ENCODE results near the gene PTPRJ. TPM values are rescaled to one million over a fixed set of nuclear protein-coding genes. Genes with fewer than 3 reads are reported as not detected.
A peak's percentile ranks its signal among the peaks of the same experiment; 100 is the strongest.
"Not testable (repeated sequence)": the region's sequence is repeated elsewhere in the genome, so short reads cannot be mapped to it uniquely, and the experiment has no call there.

The PTPRJ gene
- total RNA-seq, 1 experiment from 2014 or later: 15.2 TPM

- no peak for DNase-seq (ENCODE audit: low spot score)
These were observed 181.9 kb downstream of the PTPRJ start for GRCh38 chr11:48161951-48162884.

GRCh38 chr11:48162885-48163268 lies 182.5 kb downstream of the PTPRJ start:
- no peak for DNase-seq (ENCODE audit: low spot score)

- no peak for DNase-seq (ENCODE audit: low spot score)
These were observed 183.2 kb downstream of the PTPRJ start for GRCh38 chr11:48163360-48164100.

GRCh38 chr11:48164836-48165235 lies 184.5 kb downstream of the PTPRJ start:
- no peak for DNase-seq (ENCODE audit: low spot score)

GRCh38 chr11:48165426-48165825 lies 185.1 kb downstream of the PTPRJ start:
- no peak for DNase-seq (ENCODE audit: low spot score)

- no peak for DNase-seq (ENCODE audit: low spot score)
These were observed 187.0 kb downstream of the PTPRJ start for GRCh38 chr11:48167380-48167779.

GRCh38 chr11:48168815-48169214 lies 188.5 kb downstream of the PTPRJ start:
- DNase-seq (ENCODE audit: low spot score): no peak

- DNase-seq (ENCODE audit: low spot score): no peak
These were observed 188.9 kb downstream of the PTPRJ start for GRCh38 chr11:48169259-48169658.

- no peak for DNase-seq (ENCODE audit: low spot score)
These were observed 189.4 kb downstream of the PTPRJ start for GRCh38 chr11:48169717-48170116.

- no peak for DNase-seq (ENCODE audit: low spot score)
These were observed 190.2 kb downstream of the PTPRJ start for GRCh38 chr11:48170241-48171233.

- DNase-seq (ENCODE audit: low spot score): peak; percentile 54
These were observed 192.7 kb downstream of the PTPRJ start for GRCh38 chr11:48172818-48173609.

GRCh38 chr11:48177661-48178060 lies 197.3 kb downstream of the PTPRJ start:
- DNase-seq (ENCODE audit: low spot score): no peak

- no peak for DNase-seq (ENCODE audit: low spot score)
These were observed 200.3 kb downstream of the PTPRJ start for GRCh38 chr11:48180627-48181026.

GRCh38 chr11:48182860-48183526 lies 202.6 kb downstream of the PTPRJ start:
- no peak for DNase-seq (ENCODE audit: low spot score)

GRCh38 chr11:48184452-48184851 lies 204.1 kb downstream of the PTPRJ start:
- no peak for DNase-seq (ENCODE audit: low spot score)

- DNase-seq (ENCODE audit: low spot score): not testable (repeated sequence)
These were observed 210.7 kb downstream of the PTPRJ start for GRCh38 chr11:48190906-48191654.

GRCh38 chr11:48193876-48194275 lies 213.5 kb downstream of the PTPRJ start:
- DNase-seq (ENCODE audit: low spot score): peak; percentile 19

GRCh38 chr11:48207881-48208280 lies 227.5 kb downstream of the PTPRJ start:
- no peak for DNase-seq (ENCODE audit: low spot score)

GRCh38 chr11:48210052-48210451 lies 229.7 kb downstream of the PTPRJ start:
- no peak for DNase-seq (ENCODE audit: low spot score)
